Measurements from ENCODE around the gene FAM72C.
"Not testable (repeated sequence)": the region's sequence is repeated elsewhere in the genome, so short reads cannot be mapped to it uniquely, and the experiment has no call there.

DNA sequence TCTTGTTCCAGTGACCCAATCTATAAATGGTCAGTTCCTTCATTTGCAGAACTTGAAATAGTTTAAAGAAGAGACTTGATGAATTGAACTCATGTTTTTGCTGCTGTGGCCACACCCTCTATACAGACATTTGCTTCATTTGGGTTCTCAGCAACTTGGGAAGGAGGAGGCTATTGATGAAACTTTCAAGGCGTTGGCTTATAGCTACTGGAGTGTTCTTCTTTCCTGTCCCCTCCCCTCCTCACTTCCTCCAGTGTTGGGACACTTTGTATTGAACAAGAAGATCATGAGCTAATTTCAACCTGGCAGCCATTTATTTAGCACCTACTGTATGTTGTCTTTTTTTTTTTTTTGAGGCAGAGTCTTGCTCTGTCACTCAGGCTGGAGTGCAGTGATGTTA, 17.9 kb upstream of the FAM72C start:
- not testable (repeated sequence) for TF ChIP-seq POLR2A (IDR thresholded peaks at IDR 0.05)
- TF ChIP-seq, protein P1, sequence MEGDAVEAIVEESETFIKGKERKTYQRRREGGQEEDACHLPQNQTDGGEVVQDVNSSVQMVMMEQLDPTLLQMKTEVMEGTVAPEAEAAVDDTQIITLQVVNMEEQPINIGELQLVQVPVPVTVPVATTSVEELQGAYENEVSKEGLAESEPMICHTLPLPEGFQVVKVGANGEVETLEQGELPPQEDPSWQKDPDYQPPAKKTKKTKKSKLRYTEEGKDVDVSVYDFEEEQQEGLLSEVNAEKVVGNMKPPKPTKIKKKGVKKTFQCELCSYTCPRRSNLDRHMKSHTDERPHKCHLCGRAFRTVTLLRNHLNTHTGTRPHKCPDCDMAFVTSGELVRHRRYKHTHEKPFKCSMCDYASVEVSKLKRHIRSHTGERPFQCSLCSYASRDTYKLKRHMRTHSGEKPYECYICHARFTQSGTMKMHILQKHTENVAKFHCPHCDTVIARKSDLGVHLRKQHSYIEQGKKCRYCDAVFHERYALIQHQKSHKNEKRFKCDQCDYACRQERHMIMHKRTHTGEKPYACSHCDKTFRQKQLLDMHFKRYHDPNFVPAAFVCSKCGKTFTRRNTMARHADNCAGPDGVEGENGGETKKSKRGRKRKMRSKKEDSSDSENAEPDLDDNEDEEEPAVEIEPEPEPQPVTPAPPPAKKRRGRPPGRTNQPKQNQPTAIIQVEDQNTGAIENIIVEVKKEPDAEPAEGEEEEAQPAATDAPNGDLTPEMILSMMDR (IDR thresholded peaks at IDR 0.05): not testable (repeated sequence)

All from heart left ventricle (tissue), 13 donors.